IPS-NIHi7 (cell line): ENCODE results near the gene TMEM269.

Experiments
- DNase-seq: peaks from one replicate; pipeline ENCODE4 v3.0.0; 2012; ENCODE audit warnings: mixed read lengths; ENCODE audit errors: extremely low spot score

TMEM269 gene

GRCh38 chr1:42847721-42848460 lies 63.1 kb downstream of the TMEM269 start:
- no peak for DNase-seq

DNA sequence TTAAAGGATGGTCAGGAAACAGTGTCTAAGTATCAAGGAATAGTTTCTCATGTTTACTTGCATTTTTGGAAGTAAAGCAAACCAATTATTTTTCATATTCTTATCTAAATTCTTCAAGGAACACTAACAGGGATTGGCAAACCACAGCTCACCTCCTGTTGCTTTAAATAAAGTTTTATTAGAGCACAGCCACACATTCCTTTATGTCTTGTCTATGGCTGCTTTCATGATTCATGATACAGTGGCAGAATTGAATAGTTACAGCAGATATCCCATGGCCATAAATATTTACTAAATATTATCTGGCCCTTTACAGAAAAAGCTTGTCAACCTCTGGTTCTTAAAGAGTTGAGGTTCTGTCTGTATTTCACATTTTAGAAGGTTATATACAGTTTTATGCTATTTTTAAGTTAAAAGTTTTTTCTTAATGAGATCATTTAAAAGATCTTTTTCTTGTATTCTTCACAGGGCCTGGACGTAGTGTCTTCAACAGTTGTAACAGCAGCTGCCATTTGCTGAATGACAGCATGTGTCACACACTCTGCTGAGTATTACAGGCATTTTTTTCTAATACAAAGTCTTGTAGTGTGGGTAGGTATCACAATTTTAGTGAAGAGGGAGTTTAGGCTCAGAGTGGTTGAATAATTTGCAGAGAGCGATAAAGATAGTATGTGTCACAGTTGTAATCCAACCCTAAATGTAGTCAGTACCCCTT lies 64.2 kb downstream of the TMEM269 start:
- DNase-seq, result no peak

GRCh38 chr1:42849944-42850343 lies 65.2 kb downstream of the TMEM269 start:
- DNase-seq, result no peak
